ENCODE data around the gene USP47. TPM values are rescaled to one million over a fixed set of nuclear protein-coding genes. Genes with fewer than 3 reads are reported as not detected.

The USP47 gene
- total RNA-seq, 1 donor from 2014 or later = 45.1 TPM

DNA sequence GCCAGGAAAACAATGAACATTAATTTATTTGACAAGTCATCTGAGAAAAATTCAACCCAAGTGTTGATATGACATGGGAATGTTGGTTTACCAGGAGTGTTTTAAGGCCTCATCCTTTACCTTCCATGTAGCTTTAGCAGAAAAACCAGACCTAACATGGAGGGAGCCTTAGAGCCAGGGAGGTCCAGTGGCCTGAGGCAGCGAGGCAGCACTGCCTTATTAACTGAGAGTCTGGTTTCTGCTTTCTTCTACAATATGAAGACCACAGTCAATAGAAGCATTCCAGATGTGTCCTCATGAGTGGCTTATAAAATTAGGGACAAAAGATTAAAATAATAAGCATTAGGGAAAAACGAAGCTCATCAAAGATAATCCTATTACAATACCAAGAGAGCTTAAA, 105.1 kb downstream of the USP47 start:
- DNase-seq (ENCODE audit: low spot score) = no peak
- no peaks in the 10 kb centered on the region for H3K4me1 Mint-ChIP-seq (ENCODE audit: unreplicated experiment)
- no peak overlapping the region for H3K27ac Mint-ChIP-seq (ENCODE audit: unreplicated experiment)
- H3K27me3 Mint-ChIP-seq (ENCODE audit: unreplicated experiment) = no peaks in the 10 kb centered on the region
- TF ChIP-seq, protein P1, sequence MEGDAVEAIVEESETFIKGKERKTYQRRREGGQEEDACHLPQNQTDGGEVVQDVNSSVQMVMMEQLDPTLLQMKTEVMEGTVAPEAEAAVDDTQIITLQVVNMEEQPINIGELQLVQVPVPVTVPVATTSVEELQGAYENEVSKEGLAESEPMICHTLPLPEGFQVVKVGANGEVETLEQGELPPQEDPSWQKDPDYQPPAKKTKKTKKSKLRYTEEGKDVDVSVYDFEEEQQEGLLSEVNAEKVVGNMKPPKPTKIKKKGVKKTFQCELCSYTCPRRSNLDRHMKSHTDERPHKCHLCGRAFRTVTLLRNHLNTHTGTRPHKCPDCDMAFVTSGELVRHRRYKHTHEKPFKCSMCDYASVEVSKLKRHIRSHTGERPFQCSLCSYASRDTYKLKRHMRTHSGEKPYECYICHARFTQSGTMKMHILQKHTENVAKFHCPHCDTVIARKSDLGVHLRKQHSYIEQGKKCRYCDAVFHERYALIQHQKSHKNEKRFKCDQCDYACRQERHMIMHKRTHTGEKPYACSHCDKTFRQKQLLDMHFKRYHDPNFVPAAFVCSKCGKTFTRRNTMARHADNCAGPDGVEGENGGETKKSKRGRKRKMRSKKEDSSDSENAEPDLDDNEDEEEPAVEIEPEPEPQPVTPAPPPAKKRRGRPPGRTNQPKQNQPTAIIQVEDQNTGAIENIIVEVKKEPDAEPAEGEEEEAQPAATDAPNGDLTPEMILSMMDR (IDR thresholded peaks at IDR 0.05; ENCODE audit: unreplicated experiment) = no peak
- peaks cover 7% of the 10 kb centered on the region for H3K36me3 Mint-ChIP-seq (ENCODE audit: low read depth, unreplicated experiment)
- no peaks in the 10 kb centered on the region for H3K9me3 Mint-ChIP-seq (ENCODE audit: unreplicated experiment)
- H3K4me3 Mint-ChIP-seq (ENCODE audit: unreplicated experiment) = no peak overlapping the region

DNA sequence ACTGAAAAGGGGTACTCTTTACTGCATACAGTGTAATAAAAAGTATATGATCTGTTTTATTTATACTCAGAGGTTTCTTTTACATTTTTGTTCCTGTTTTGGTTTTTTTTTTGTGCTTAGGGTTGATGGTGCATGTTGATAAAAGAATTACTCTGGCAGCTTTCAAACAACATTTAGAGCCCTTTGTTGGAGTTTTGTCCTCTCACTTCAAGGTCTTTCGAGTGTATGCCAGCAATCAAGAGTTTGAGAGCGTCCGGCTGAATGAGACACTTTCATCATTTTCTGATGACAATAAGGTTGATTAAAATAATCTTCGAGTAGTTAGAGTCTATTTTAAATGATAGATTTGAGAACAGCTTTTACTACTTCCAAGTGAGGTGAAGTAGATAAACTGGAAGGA, 106.1 kb downstream of the USP47 start:
- Mint-ChIP-seq H3K27ac (ENCODE audit: unreplicated experiment) (no peak overlapping the region), H3K4me3 (ENCODE audit: unreplicated experiment) (no peak overlapping the region), H3K27me3 (ENCODE audit: unreplicated experiment) (no peaks in the 10 kb centered on the region), H3K9me3 (ENCODE audit: unreplicated experiment) (no peaks in the 10 kb centered on the region), H3K4me1 (ENCODE audit: unreplicated experiment) (no peaks in the 10 kb centered on the region), H3K36me3 (ENCODE audit: low read depth, unreplicated experiment) (peaks cover 11% of the 10 kb centered on the region)
- DNase-seq (ENCODE audit: low spot score) = no peak
- TF ChIP-seq, protein P1 (IDR thresholded peaks at IDR 0.05; ENCODE audit: unreplicated experiment) = no peak

DNA sequence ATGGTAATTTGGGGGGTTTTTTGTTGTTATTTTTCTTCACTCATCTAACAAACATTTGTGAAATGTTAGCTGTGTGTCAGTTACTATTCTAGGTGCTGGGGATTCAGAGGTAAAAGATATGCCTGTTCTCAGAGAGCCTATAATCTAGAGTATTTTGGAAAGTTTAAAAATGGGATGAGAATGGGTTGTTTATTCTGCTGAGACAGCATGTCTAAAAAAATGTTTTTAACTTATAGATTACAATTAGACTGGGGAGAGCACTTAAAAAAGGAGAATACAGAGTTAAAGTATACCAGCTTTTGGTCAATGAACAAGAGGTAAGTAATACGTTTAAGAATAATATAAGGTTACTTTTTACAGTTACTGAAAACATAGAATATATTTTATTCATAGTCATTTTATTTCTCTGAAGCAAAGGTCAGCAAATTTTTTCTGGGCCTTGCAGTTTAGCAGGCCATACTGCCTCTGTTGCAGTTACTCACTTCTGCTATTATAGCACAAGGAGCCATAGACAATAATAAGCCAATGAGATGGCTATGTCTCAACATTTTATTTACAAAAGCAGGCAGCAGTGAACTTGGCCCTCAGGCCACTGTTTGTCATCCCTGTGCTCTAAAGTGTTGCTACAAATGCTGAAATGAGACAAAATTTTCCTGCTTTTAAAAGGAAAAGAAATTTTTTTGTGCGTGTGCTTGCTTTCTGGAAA, 106.6 kb downstream of the USP47 start:
- H3K27me3 Mint-ChIP-seq (ENCODE audit: unreplicated experiment) = no peaks in the 10 kb centered on the region
- TF ChIP-seq, protein P1 (IDR thresholded peaks at IDR 0.05; ENCODE audit: unreplicated experiment) = no peak
- no peak for DNase-seq (ENCODE audit: low spot score)
- H3K9me3 Mint-ChIP-seq (ENCODE audit: unreplicated experiment) = no peaks in the 10 kb centered on the region
- H3K36me3 Mint-ChIP-seq (ENCODE audit: low read depth, unreplicated experiment) = peaks cover 11% of the 10 kb centered on the region
- no peaks in the 10 kb centered on the region for H3K4me1 Mint-ChIP-seq (ENCODE audit: unreplicated experiment)
- no peak overlapping the region for H3K4me3 Mint-ChIP-seq (ENCODE audit: unreplicated experiment)
- no peak overlapping the region for H3K27ac Mint-ChIP-seq (ENCODE audit: unreplicated experiment)

DNA sequence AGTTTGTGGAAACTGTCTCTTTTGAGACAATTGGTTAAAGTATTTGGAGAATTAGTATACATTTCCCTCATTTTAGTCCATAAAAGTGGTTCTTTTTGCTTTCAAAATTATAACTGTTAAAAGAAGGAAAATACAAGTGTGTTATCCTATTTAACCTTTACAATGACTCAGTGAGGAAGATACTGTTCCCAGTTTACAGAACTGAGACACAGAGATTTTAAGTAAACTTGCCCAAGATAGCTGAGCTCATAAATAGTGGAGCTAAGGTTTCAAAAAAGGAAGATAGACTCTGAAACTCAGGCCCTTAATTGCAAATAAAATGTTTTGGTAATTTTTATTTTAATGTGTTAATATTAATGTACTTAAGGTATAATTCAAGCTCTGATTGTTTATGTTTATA, 107.7 kb downstream of the USP47 start:
- no peaks in the 10 kb centered on the region for H3K4me1 Mint-ChIP-seq (ENCODE audit: unreplicated experiment)
- no peak for DNase-seq (ENCODE audit: low spot score)
- H3K27me3 Mint-ChIP-seq (ENCODE audit: unreplicated experiment) = peaks cover 2% of the 10 kb centered on the region
- peaks cover 11% of the 10 kb centered on the region for H3K36me3 Mint-ChIP-seq (ENCODE audit: low read depth, unreplicated experiment)
- H3K9me3 Mint-ChIP-seq (ENCODE audit: unreplicated experiment) = no peaks in the 10 kb centered on the region
- TF ChIP-seq, protein P1 (IDR thresholded peaks at IDR 0.05; ENCODE audit: unreplicated experiment) = no peak
- no peak overlapping the region for H3K27ac Mint-ChIP-seq (ENCODE audit: unreplicated experiment)
- no peak overlapping the region for H3K4me3 Mint-ChIP-seq (ENCODE audit: unreplicated experiment)

DNA sequence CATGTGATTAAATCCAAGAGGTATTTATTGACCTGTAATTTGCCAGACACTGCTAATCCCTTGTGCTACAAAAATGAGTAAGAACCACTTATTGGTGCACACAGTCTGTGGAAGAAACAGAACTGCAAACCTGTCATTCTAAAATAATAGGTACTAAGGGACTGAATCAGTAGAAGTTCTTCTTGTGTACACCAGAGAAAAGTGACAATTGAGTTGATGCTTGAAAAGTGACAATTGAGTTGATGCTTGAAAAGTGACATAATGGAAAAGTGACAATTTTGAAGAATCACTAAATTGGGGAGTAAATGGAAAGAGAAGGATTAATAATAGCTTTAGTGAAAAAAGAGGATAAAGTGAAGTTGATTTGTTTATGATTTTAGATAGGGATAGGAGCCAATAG, 110.3 kb downstream of the USP47 start:
- H3K27me3 Mint-ChIP-seq (ENCODE audit: unreplicated experiment) = peaks cover 2% of the 10 kb centered on the region
- H3K9me3 Mint-ChIP-seq (ENCODE audit: unreplicated experiment) = no peaks in the 10 kb centered on the region
- DNase-seq (ENCODE audit: low spot score) = no peak
- H3K4me3 Mint-ChIP-seq (ENCODE audit: unreplicated experiment) = no peak overlapping the region
- H3K27ac Mint-ChIP-seq (ENCODE audit: unreplicated experiment) = peak overlapping the region; percentile 19
- TF ChIP-seq, protein P1 (IDR thresholded peaks at IDR 0.05; ENCODE audit: unreplicated experiment) = no peak
- H3K4me1 Mint-ChIP-seq (ENCODE audit: unreplicated experiment) = no peaks in the 10 kb centered on the region
- peaks cover 13% of the 10 kb centered on the region for H3K36me3 Mint-ChIP-seq (ENCODE audit: low read depth, unreplicated experiment)
